NCI-H1436 treated with DMSO at 0.1 percent for 48 hours (cell line): ENCODE data around the gene LRRFIP1.
"Not testable (repeated sequence)": the region's sequence is repeated elsewhere in the genome, so short reads cannot be mapped to it uniquely, and the experiment has no call there.

Experiments used
- DNase-seq: peaks from one replicate; lab custom pipeline; 2025; lab: John Stamatoyannopoulos, UW

The LRRFIP1 gene

GRCh38 chr2:237782181-237782580 is 154.8 kb downstream of the LRRFIP1 start:
- no peak for DNase-seq

DNA sequence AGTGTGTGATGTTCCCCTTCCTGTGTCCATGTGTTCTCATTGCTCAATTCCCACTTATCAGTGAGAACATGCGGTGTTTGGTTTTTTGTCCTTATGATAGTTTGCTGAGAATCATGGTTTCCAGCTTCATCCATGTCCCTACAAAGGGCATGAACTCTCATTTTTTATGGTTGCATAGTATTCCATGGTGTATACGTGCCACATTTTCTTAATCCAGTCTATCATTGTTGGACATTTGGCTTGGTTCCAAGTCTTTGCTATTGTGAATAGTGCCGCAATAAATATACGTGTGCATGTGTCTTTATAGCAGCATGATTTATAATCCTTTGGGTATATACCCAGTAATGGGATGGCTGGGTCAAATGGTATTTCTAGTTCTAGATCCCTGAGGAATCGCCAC is 156.3 kb downstream of the LRRFIP1 start:
- not testable (repeated sequence) for DNase-seq

GRCh38 chr2:237786936-237787335 is 159.5 kb downstream of the LRRFIP1 start:
- DNase-seq: no peak

GRCh38 chr2:237790353-237790752 is 163.0 kb downstream of the LRRFIP1 start:
- DNase-seq: no peak

GRCh38 chr2:237791977-237792727 is 164.8 kb downstream of the LRRFIP1 start:
- no peak for DNase-seq

DNA sequence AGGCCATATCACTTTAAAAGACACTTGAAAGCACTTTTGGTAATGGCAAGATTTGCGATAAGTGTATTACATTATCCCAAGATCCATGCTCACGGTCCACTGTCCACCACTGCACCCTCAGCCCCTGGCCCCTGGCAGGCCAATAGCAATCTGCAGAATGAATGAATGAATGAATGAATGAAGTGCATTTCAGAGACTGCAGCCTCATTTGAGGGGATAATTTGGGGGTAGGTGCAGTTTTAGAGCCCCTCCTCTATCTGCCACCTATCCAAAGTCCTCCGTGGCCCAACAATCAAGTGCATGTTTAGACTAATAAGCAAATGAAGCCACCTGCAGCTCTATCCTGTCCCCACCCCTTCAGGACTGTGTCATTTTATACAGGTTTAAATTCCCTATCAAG is 169.9 kb downstream of the LRRFIP1 start:
- DNase-seq: no peak

DNA sequence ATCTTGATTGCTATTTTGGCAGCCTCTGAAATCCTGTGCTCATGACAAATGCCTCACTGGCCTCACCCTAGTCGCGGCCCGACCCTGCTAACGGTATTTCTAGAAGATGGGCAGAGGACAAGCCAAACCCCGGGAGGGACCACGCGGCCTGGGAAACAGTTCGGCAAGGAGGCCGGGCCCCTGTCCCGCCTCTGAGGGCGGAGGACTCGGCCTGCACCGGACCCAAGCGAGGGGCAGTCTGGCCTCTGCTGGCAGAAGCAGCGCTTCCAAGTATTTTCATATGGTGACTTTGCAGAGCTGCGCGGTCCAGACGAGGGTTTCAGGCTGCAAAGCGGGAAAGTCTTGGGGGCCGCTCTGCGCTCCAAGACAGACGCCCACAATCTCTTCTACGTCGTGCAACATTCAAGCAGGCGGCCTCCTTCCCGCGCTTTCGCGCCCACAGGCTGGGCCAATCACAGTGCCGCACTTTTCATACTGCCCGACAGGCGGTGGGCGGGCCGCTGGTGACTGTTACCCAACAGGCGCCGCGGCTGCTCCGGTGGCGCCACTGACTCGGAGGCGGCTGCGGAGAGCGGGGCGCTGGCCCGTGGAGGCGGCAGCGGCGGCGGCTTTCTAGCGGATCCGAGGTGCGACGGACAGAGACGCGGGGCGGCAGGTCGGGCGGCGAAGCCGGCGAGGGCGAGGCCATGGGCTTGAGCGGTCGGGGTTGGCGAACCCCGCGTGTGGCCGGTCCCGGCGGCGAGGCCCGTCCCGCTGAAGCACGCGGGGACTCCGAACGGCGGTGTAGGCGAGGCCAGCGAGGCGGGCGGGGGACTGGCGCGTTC is 171.1 kb downstream of the LRRFIP1 start, which contains the start of gene RBM44:
Gene RBM44 (plus strand): TSS at position 544 of the 824 bp plus-strand sequence. CDS start 14,831 bp downstream, outside the sequence.
- no peak for DNase-seq

DNA sequence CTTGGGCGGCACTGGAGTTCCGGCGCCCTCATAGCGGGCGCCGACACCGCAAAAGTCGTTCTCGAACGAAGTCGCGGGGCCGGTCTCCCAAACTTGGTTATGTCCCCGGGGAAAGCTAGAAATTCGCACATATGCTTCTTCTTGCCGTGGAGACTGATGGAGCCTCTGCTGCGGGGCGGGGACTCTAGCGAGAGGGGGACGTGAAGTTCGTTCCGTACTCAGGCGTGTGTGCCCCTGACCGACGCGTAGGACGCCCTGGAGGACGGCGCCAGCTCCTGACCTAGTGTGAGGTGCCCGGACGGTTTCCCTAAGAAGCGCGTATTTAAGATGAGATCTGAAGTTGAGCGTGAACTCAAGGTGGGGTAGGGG is 171.7 kb downstream of the LRRFIP1 start:
- DNase-seq: no peak

- no peak for DNase-seq
Measured at GRCh38 chr2:237801466-237801865, 174.1 kb downstream of the LRRFIP1 start.

DNA sequence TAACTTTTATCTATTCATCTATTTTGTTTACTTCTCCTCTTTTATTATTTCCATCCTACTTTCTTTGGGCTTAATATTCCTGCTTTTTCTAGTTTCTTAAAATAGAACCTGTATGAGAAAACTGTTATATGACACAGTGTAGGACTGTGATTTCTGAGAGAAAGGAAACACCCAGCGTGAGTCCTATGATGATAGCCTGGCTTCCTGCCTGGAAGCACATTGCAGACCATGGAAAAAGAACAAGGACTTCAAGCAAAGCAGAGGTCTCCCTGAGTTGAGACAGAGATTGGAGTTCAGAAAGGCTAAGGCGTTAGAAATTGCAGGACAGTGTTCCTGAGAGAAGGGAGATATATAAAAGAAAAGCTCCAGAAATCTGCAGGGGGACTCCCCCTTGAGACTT is 178.9 kb downstream of the LRRFIP1 start:
- DNase-seq: no peak

GRCh38 chr2:237815637-237816036 is 188.2 kb downstream of the LRRFIP1 start:
- DNase-seq: no peak

GRCh38 chr2:237816531-237816930 is 189.1 kb downstream of the LRRFIP1 start:
- no peak for DNase-seq

DNA sequence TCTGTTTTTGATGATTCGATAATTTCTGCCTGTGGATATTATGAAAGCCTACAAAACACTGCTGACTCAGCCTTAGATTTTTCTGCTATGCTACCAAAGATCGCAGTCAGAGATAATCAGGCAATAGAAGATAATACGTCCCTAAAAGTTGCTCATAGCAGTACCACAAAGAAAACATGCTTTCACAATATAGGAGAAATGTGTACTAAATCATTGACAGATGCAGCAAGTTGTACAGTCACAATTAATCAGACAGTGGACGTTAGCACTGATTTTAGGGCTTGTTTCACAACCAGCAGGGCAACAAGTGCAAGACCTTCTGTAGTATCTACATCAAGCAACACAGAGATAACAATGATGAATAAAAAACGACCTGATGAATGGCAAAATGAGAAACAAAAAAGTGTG is 190.7 kb downstream of the LRRFIP1 start:
- DNase-seq: no peak

DNA sequence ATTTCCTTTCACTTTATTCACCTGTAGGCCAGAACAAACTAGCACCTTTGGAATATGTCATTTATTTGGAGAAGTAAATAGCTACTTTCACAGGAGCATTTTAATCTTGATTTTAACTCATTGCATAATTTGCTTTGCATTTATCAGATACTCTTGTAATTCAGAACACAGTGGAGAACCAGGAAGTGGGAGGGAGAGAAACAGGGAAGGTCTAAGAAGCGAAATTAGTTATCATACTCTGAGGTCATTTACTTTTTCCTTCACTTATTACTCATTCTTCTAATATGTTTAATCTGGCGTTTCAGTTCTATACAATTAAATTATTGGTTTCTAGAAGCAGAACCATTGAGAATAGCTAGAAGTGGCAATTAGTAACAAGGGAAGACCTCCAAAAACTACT is 191.8 kb downstream of the LRRFIP1 start:
- DNase-seq: no peak

- DNase-seq: no peak
Measured at GRCh38 chr2:237820421-237820820, 193.0 kb downstream of the LRRFIP1 start.

GRCh38 chr2:237823544-237823943 is 196.2 kb downstream of the LRRFIP1 start:
- DNase-seq: no peak

DNA sequence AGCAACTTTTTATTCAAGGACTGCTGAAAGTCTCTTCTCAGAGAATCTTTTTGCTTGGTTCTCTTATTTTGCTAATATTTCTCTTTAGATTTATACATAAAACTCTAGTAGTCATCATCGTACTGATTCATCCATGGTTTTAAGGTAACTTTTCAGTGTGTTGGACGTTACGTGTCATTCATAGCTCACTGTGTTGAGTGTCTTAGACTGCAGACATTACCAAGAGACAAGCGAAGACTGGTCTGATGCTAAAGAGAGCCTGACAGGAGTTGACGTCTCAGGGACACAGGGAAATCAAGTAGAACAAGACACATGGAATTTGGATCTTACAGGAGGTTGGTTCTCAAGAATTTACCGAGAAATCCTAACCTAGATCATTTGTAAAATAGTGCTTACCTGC is 196.7 kb downstream of the LRRFIP1 start:
- no peak for DNase-seq

GRCh38 chr2:237827421-237827987 is 200.1 kb downstream of the LRRFIP1 start:
- DNase-seq: no peak
